NCI-H1105 (cell line): Measurements from ENCODE around the gene SLC22A31.

ENCODE experiments used
- DNase-seq: peaks from one replicate; lab custom pipeline; 2025; lab: John Stamatoyannopoulos, UW

The SLC22A31 gene

GRCh38 chr16:89149386-89149785 lies 51.0 kb downstream of the SLC22A31 start:
- no peak for DNase-seq

DNA sequence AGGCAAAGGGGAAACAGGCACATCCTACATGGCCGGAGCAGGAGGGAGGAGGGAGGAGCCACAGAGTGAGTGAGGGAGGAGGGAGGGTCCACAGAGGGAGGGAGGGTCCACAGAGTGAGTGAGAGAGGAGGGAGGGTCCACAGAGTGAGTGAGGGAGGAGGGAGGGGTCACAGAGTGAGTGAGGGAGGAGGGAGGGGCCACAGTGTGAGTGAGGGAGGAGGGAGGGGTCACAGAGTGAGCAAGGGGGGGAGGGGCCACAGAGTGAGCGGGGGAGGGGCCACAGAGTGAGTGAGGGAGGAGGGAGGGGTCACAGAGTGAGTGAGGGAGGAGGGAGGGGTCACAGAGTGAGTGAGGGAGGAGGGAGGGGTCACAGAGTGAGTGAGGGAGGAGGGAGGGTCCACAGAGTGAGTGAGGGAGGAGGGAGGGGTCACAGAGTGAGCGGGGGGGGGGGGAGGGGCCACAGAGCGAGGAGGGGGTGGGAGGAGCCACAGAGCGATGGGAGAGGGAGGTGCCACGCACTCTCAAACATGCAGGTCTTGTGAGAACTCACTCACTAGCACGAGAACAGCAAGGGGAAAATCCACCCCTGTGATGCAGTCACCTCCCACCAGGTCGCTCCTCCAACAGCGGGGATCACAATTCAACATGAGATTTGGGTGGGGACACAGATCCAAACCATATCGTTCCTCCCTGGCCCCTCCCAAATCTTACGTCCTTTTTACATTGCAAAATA lies 53.1 kb downstream of the SLC22A31 start:
- no peak for DNase-seq

DNA sequence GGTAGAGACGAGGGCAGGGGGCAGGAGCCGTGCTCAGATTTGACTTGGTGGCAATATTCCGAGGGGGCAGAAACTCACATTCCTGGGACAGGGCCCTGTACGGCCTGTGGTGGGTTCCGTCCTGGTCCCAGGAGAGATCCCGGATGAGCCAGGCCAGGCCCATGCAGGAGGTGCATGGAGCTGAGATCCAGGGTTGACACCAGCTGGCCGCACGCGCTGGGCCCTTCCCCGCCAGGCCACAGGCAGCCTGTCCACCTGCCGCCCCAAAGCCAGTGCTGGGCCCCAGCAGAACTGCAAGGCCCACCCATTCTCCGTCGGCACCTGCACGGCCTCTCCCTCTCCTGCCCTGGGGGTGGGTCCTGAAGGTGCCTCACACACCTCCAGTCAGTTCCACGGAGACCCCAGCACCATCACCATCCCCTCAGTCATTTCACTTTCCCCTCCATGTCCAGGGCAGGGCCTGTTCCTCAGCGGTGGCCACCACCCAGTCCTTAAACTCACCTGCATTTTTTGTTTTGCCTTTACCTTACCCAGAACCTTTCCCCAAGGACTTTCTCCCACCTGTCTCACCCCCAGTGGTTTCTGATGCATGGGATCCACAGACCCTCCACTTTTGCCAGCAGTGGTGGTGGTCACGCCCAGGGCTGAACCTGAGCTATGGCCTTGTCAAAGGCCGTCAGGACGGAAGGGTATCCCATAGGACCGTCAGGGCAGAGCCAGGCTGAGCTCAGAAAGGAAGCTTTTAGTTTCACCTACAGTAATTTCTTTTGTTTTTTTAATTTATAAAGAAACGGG lies 53.9 kb downstream of the SLC22A31 start:
- no peak for DNase-seq
